H7 (cell line): Measurements from ENCODE around the gene CPT1C. TPM values are rescaled to one million over a fixed set of nuclear protein-coding genes. Genes with fewer than 3 reads are reported as not detected.

Source experiments
- DNase-seq: peaks from one replicate; pipeline ENCODE4 v3.0.0; 2012
- H3K27me3 ChIP-seq: 2 replicates; pipeline ENCODE4 v1.6.0; 2011; ENCODE audit warnings: mild to moderate bottlenecking, low read length; ENCODE audit not compliant: control insufficient read depth, insufficient read depth
- H3K36me3 ChIP-seq: replicated peaks from 2 replicates; pipeline ENCODE4 v1.5.1; 2011; ENCODE audit warnings: low read length; ENCODE audit not compliant: control insufficient read depth, insufficient read depth
- H3K4me3 ChIP-seq: 2 replicates; pipeline ENCODE4 v1.5.1; 2011; ENCODE audit warnings: low read depth, mild to moderate bottlenecking, control low read depth, low read length, moderate library complexity; ENCODE audit not compliant: insufficient read depth
- total RNA-seq: library from RNA; depleted of rRNA; stranded (reverse); fragments of >200 nt; shearing (Covaris generic); gene quantifications from 2 replicates; pipeline ENCODE4 v1.2.3, GENCODE V29; 2014

Gene CPT1C
- total RNA-seq, 1 experiment from 2014 or later, result 25.8 TPM

DNA sequence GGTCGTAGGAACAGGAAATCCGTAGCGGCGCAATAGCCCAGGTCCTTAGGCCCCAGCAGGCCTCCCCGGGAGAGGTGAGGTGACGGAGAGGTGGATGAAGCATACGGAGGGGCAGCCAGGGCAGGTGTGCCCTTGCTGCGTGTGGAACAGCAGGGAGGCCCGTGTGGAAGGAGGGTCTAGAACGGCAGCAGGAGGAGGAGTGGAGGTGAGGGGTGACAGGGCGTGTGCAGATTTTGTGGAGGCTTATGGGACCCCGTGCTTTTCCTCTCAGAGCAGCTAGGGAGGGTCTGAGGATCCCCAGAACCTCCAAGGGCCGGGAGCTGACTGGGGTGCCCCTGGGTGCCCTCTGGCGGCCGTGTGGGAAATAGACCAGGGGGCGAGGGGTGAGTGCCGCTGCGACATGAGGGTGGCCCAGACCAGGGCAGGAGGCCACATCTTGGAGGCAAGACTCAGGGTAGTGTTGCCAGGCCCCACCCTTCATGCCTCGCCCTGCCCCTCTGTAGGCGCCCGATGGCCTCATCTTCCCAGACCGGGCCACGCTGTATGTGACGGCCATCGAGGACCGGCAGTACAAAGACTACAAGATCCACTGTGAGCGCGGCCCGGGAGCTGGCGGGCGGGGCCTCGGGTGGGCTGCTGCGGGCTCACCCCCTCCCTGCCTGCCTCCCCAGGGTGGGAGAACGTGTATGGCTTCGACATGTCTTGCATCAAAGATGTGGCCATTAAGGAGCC, 6.5 kb upstream of the CPT1C start:
- no peak overlapping the region for H3K4me3 ChIP-seq
- DNase-seq, result peak; percentile 88
- H3K27me3 ChIP-seq, result no peaks in the 10 kb centered on the region
- peaks cover 36% of the 10 kb centered on the region for H3K36me3 ChIP-seq

DNA sequence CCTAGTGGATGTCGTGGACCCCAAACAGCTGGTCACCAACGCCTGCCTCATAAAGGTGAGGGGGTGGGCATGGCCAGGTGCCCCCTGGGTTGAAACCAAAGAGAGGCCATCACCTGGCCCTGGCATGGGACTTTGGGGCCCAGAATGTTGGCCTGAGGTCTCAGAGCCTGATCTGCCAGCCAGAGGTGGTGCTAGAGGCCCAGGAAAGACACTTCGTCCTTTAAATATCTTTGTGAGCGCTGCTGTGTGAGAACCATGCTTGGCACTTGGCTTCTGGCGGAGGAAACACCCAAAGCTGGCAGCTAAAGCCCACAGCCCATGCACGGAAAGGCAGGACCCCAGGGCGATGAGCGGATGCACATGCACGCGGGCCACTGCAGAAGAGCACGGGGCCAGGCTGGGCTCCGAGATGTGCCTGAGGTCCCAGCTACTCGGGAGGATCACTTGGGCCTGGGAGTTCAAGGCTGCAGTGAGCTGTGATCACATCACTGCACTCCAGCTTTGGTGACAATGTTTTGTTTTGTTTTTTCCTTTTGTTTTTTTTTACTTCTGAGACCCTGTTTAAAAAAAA, 5.8 kb upstream of the CPT1C start:
- H3K4me3 ChIP-seq, result no peak overlapping the region
- peaks cover 36% of the 10 kb centered on the region for H3K36me3 ChIP-seq
- peak; percentile 51 for DNase-seq
- H3K27me3 ChIP-seq, result no peaks in the 10 kb centered on the region

DNA sequence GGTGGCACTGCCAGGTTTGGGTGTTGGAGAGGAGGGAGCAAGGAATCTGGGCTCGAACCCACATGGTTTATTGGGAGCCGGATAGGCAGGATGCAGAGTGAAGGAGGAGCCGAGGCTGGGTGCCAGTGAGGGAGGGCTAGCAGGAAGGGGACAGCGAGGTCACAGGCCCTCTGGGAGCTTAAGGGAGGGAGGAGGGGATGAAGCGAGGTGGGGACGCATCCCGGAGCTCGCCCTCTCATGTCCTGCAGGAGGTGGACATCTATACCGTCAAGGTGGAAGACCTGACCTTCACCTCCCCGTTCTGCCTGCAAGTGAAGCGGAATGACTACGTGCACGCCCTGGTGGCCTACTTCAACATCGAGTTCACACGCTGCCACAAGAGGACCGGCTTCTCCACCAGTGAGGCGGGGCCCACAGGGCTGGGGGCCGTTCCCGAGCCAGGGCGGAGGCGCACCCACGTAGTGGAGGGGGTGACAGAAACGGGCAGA, 5.0 kb upstream of the CPT1C start:
- Histone ChIP-seq H3K36me3 (peaks cover 36% of the 10 kb centered on the region), H3K4me3 (no peak overlapping the region), H3K27me3 (no peaks in the 10 kb centered on the region)
- DNase-seq, result peak; percentile 58

DNA sequence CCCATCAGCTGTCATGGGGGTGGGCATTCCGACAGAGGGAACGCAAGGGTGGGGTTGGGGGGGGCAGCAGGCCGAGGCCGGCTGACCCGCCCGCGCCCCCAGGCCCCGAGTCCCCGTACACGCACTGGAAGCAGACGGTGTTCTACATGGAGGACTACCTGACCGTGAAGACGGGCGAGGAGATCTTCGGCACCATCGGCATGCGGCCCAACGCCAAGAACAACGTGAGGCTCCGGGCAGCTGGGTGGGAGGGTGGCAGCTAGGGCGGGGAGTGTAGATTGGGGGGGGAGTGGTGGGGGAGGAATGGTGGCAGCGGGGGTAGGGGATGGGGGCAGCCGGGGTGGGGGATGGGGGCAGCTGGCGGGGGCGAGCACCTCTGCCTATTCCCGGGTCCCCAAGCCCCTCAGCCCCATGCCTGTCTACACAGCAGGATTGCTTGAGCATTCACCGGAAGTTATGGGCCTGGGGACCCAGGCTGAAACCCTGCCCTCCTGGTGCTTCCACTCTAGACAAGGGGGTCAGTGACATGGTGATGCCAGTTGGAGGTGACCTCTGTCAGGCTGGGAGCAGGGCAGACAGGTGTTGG, 4.3 kb upstream of the CPT1C start:
- DNase-seq, result peak; percentile 65
- no peak overlapping the region for H3K4me3 ChIP-seq
- H3K27me3 ChIP-seq, result no peaks in the 10 kb centered on the region
- H3K36me3 ChIP-seq, result peaks cover 33% of the 10 kb centered on the region

DNA sequence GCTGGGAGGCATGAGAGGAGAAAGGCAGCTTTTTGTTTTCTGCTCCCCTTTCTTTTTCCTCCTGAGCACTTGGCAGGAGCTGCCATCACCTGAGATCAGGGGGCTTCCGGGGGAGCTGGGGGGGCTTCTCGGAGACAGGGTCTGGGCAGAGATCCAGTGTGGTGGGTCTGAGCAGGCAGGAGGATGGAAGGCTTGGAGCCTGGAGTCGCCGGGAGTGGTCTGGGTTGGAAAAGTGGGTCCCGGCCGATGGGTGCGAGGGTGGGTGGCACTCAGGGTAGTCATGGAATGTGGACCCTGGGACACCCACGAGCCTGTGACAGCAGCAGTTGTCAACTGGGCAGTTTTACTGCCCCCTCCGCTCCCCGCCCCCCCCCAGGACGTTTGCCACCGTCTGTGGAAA, 3.8 kb upstream of the CPT1C start:
- no peaks in the 10 kb centered on the region for H3K27me3 ChIP-seq
- DNase-seq, result peak; percentile 41
- no peak overlapping the region for H3K4me3 ChIP-seq
- peaks cover 28% of the 10 kb centered on the region for H3K36me3 ChIP-seq

DNA sequence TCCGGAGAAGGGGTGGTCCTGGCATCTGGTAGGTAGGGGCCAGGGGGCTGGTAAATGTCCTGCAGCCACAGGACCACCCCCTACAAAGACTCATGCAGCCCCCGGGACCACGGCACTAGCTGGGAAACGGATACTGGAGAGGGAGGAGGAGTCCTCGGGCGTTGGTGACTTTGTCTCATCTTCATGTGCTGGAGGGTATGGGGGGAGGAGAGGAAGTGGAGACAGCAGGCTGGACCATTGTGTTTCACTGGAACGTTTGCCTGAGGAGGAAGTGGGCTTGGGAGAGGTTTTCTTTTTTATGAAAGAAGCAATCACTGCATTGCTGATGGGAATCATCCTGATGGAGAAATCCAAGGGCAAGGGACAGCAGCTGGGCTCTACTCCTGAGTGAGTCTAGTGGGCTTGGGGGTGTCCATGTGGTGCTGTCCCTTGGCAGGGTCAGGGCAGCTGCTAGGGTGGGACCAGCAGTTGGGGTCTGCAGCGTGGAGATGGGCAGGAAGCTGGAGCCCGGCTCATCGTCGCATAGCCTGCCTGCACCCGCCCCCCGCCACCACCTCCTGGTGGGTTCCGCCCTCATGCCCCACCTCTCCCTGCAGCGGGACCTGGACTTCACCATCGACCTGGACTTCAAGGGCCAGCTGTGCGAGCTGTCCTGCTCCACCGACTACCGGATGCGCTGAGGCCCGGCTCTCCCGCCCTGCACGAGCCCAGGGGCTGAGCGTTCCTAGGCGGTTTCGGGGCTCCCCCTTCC, 3.2 kb upstream of the CPT1C start:
- Histone ChIP-seq H3K36me3 (peaks cover 24% of the 10 kb centered on the region), H3K27me3 (no peaks in the 10 kb centered on the region), H3K4me3 (no peak overlapping the region)
- DNase-seq, result peak; percentile 67

DNA sequence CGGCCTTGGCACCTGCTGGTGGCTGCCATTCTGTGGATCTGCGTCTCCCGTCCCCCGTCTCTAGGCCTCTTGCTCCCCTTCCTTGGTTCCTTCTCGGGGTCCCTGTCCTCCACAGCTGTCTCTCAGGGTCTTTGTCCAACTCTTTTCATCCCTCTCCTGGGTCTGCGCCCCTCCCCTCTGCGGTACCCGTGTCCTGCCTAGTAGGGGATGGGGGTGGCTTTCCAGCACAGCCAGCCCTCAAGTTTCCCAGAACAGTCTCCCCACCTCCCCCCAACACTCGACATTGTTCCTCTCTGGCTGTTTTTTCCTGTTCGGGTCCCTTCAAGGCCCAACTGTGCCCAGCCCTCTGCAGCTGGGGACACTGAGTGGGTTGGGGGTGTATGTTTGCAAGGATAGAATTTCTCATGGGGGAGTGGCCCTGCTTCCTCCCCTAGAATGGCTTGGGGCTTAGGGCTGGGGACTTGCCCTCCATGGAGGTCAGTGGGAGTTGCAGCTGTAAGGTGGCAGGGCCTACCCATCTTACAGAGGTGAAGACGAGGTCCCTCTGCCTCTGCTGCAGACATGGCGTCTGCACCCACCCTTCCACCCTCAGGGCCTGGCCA, 2.3 kb upstream of the CPT1C start:
- Histone ChIP-seq H3K27me3 (no peaks in the 10 kb centered on the region), H3K36me3 (peaks cover 25% of the 10 kb centered on the region), H3K4me3 (no peak overlapping the region)
- peak; percentile 59 for DNase-seq

DNA sequence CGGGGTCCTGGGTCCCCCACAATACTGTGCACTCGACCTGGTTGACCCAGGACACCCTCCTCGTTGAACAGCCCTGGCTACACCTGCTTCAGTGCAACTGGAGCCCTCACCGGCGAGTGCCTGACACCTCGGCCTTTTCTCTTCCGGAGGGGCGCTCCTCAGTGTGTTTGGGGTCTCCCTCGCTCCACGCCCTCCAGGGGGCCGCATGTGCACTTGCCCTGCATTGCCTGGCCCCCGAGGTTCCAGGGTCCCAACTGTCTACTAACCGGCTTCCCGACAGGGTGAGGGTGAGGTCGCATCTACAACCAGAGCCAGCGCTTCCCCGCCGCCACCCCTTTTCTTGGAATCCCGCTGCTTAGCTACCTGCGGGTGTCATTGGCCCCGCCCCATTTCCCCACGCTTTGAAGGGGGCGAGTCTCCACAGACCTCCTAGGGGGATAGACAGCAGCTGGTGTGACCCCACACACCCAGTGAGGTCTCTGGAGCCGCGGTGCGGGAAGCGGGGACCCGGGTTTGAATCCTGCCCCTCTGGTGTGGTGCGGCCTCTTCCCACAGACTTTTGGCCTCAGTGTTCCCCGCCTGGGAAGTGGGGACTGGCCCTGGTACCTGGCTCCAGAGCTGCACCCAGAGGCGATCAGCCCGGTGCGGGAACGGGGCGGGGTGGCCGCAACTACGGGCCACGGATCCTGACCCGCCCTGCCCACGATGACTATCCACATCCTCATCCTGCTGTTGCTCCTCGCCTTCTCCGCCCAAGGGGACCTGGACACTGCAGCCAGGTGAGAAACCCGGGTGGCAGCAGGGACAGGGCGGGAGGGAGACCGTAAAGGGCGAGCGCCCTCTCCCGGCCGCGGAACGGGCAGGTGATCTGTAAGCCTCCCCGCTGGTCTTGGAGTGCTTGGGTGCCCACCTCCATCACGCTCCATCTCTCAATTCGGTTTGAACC, 1.5 kb upstream of the CPT1C start, which contains the start of gene ADM5:
ADM5 (plus strand) TSS at position 462 of the 946 bp plus-strand sequence; CDS start at position 706, 244 bp downstream.
- DNase-seq, result peak; percentile 83
- Histone ChIP-seq H3K27me3 (no peaks in the 10 kb centered on the region), H3K36me3 (peaks cover 22% of the 10 kb centered on the region), H3K4me3 (peak within 1 kb of the TSS; percentile 74)

DNA sequence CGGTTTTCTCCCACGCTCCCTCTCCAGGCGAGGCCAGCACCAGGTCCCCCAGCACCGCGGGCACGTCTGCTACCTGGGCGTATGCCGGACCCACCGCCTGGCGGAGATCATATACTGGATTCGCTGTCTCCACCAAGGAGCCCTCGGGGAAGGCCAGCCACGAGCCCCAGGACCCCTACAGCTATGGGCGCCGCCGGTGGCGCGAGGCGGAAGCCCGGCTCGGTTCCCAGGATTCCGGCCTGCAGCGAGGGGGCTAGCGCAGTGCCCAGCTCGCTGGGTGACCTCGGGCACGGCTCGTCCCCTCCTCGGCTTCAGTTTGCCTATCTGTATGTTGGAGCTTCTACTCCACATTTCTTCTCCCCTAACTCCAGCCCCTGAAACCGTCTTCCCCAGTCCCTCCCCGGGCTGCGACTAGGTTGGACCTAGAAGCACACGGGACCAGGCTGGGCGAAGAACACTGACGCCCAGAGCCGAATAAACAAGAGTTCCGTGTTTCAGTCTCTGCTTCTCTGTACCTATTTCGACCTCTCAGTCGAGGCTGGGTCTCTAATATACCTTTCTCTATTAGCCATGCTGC, 749 bp upstream of the CPT1C start:
- DNase-seq, result no peak
- Histone ChIP-seq H3K36me3 (peaks cover 17% of the 10 kb centered on the region), H3K4me3 (peak overlapping the region; percentile 74)

DNA sequence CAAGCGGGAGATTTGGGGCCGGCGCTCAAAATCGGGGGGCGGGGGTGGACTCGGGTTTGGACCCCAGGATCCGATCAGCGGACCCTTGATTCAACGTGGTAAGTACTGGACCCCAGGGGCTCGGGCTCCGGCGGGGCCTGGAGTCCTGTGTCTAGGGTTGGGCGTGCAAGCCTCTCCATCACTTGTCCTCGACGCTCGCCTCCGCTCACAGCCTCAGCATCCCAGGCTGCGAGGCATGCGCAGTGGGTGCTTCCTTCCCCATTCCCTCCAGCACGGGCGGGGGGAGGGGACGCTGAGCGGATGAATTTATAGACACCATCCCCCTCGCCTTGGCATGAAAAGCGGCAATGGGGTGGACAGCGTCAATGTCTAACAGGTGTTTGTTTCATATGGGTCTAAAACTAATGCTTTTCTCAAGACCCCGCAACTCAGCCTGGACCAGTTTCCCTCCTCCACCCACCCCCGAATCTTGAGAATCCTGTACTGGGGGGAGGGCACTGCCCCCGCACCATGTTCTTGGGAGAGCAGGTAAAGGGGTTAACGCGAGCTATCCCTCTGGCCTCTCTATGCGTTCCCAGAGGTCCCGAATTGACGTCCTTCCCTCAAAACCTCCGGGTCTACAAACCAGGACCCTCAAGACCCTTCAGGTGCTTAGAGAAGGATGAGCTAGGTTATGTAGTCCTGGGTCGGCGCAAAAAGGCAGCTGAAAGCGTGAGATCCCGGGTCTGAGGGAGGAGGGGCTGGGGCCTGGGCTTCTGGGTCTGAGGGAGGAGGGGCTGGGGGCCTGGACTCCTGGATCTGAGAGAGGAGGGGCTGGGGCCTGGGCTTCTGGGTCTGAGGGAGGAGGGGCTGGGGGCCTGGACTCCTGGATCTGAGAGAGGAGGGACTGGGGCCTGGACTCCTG, 579 bp downstream of the CPT1C start:
- DNase-seq, result peak; percentile 92
- Histone ChIP-seq H3K4me3 (peak overlapping the region; percentile 74), H3K36me3 (peaks cover 8% of the 10 kb centered on the region), H3K27me3 (no peaks in the 10 kb centered on the region)

More for the DNA sequence above, 749 bp upstream of the CPT1C start:
- H3K27me3 ChIP-seq, result no peaks in the 10 kb centered on the region

DNA sequence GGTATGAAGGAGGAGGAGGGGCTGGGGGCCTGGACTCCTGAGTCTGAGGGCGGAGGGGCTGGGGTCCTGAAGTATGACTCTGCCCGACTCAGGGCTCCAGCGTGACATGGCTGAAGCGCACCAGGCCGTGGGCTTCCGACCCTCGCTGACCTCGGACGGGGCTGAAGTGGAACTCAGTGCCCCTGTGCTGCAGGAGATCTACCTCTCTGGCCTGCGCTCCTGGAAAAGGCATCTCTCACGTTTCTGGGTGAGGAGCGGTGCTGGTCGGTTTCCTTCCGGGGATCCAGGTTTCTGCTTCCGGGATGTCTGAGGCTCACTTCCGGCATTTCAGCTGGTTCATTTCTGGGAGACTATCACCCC, 1.2 kb downstream of the CPT1C start:
- H3K36me3 ChIP-seq, result peaks cover 7% of the 10 kb centered on the region
- no peak overlapping the region for H3K4me3 ChIP-seq
- DNase-seq, result peak; percentile 46
- H3K27me3 ChIP-seq, result no peaks in the 10 kb centered on the region

DNA sequence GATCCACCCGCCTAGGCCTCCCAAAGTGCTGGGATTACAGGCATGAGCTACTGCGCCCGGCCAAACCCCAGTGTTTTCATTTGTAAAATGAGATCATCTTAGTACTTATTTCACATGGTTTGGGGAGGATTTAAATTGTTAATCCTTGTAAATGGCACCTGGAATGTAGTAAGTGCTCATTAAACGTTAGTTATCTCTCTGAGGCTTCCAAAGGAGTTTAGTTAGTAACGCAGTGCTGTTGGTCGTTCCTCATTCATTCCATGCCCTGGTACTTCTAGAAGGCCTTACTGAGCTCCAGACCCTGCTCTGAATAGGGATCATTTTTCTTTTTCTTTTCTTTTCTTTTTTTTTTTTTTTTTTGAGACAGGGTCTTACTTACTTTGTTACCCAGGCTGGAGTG, 5.2 kb downstream of the CPT1C start:
- DNase-seq, result no peak
- Histone ChIP-seq H3K27me3 (no peaks in the 10 kb centered on the region), H3K4me3 (no peak overlapping the region), H3K36me3 (peaks cover 6% of the 10 kb centered on the region)
